Pons (tissue), 1 donor: ENCODE measurements around the gene CCNF.
A peak's percentile ranks its signal among the peaks of the same experiment; 100 is the strongest.
"Not testable (repeated sequence)": the region's sequence is repeated elsewhere in the genome, so short reads cannot be mapped to it uniquely, and the experiment has no call there.

Experiments
- DNase-seq: peaks from one replicate; pipeline ENCODE4 v3.0.0-alpha.2; 2016; ENCODE audit warnings: low spot score

Gene CCNF, protein sequence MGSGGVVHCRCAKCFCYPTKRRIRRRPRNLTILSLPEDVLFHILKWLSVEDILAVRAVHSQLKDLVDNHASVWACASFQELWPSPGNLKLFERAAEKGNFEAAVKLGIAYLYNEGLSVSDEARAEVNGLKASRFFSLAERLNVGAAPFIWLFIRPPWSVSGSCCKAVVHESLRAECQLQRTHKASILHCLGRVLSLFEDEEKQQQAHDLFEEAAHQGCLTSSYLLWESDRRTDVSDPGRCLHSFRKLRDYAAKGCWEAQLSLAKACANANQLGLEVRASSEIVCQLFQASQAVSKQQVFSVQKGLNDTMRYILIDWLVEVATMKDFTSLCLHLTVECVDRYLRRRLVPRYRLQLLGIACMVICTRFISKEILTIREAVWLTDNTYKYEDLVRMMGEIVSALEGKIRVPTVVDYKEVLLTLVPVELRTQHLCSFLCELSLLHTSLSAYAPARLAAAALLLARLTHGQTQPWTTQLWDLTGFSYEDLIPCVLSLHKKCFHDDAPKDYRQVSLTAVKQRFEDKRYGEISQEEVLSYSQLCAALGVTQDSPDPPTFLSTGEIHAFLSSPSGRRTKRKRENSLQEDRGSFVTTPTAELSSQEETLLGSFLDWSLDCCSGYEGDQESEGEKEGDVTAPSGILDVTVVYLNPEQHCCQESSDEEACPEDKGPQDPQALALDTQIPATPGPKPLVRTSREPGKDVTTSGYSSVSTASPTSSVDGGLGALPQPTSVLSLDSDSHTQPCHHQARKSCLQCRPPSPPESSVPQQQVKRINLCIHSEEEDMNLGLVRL

DNA sequence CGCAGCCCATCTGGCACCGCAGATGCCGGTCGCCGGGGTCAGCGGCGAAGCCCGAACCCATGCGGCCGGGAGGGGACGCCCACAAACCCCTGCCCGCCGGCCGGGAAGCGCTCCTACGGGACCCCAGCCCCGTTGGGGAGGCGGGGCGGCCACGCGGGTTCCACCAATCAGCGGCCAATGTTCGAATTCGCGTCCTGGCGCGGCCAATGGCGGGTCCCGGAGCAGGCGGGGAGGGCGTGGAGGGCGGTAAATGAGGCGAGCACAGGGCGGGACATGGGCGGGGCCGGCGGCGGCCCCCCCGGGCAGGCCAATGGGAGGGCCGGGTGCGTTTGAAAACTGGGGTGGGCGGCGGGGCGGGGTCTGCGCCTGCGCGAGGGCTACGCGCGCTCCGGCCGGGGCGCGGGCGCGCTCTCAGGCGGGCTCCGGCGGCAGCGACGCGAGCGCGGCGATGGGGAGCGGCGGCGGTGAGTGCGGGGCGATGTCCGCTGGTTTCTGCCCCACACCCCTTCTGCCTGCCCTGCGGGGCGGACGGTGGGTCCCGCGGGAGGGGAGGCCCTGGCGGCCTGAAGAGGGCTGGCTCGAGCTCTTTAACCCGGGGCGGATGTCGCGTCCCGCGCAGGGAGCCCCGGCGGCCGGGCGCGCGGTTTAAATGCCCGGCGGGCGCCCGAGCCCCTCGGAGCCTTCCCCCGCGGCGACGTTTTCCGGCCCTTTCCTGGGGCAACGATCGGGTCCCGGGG lies at the start of gene CCNF:
CCNF (plus strand) TSS at position 414 of the 737 bp plus-strand sequence; CDS start at position 449, 35 bp downstream.
- DNase-seq: peak; percentile 93

DNA sequence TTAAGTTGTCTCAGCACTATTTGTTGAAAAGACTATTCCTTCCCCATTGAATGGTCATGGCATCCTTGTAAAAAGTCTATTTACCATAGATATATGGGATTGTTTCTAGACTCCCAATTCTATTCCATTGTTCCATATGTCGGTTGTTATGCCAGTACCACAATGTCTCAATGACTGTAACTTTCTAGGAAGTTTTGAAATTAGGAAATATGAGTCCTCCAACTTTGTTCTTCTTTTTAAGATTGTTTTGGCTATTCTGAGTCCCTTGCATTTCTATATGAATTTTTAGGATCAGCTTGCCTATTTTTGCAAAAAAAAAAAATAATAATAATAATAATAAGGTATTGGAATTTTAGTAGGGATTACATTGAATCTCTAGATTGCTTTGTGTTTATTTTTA lies 45.7 kb upstream of the CCNF start:
- DNase-seq: no peak

DNA sequence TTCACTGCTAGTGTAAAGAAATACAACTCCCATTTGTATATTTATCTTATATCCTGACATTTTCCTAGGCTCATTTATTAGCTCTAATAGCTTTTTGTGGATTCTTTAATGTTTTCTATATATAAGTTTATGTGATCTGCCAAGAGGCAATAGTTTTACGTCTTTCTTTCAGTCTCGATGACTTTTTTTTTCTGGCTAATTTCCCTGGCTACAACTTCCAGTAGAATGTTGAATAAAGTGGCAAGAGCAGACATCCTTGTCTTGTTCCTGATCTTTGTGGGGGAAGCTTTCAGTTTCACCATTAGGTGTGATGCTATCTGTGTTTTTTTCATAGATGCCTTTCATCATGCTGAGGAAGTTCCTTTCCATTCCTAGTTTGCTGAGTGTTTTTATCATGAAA lies 44.8 kb upstream of the CCNF start:
- DNase-seq: no peak

DNA sequence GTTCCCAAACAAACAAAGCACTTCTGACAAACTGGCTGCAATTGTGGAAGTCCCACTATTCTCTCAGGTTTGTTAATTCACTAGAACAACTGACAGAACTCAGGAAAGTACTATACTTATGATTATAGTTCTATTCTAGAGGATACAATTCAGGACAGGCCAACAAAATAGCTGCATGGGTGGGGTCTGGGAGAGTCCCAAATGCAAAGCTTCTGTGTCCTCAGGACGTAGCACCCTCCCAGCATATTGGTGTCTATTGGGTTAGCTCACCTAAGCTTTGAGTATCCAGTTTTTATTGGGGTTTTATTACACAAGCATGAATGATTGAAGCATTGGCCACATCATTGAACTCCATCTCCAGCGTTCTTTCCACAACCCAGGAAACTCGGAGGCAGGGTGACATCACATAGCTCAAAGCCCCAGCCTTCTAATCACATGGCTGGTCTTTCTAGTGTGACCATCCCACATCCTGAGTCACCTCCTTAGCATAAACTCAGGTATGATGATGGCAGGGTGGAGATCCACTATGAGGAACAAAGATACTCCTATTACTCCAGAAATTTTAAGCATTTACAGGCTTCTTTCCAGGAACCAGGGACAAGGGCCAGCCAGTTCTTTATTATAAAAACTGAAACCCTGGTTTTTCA lies 43.9 kb upstream of the CCNF start:
- no peak for DNase-seq

DNA sequence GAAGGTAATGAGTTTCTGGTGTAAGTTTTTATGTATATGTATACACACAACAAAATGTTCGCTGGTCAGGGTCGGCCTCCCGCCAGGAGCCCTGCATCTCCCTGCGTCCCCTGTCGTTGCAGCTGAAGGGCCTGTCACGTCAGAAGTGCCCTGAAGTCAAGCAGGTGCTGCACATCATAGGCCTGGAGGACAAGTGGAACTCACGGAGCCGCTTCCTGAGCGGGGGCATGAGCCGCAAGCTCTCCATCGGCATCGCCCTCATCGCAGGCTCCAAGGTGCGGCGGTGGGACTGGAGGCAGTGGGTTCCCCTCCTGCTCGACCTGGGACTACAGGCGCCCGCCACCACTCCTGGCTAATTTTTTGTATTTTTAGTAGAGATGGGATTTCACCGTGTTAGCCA lies 43.3 kb upstream of the CCNF start:
- not testable (repeated sequence) for DNase-seq

- no peak for DNase-seq
Measured at GRCh38 chr16:2386990-2387389, 42.3 kb upstream of the CCNF start.

- DNase-seq: no peak
Measured at GRCh38 chr16:2388139-2388874, 40.9 kb upstream of the CCNF start.

DNA sequence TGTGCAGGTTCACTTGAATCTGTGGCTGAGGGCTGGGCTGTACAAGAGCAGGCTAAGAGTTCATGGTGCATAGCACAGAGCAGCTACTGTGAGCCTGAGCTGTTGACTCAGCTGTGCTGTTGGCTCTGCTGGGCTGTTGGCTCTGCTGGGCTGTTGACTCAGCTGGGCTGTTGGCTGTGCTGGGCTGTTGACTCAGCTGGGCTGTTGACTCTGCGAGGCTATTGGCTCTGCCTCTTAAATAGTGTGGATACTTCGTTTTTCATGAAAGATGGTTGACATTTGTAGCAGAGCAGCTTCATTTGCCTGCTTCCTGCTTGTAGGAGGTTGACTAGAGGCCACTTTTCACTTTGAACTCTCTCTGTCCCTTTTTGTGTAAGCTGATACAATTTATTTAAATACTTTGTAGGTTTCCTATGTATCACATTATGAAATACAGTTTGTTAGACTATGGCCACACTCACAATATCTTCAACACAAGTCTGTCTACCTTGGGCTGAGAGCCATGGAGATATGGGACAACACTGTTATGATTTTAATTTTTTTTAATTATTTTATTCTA lies 40.3 kb upstream of the CCNF start:
- no peak for DNase-seq

- no peak for DNase-seq
Measured at GRCh38 chr16:2392025-2392424, 37.2 kb upstream of the CCNF start.

DNA sequence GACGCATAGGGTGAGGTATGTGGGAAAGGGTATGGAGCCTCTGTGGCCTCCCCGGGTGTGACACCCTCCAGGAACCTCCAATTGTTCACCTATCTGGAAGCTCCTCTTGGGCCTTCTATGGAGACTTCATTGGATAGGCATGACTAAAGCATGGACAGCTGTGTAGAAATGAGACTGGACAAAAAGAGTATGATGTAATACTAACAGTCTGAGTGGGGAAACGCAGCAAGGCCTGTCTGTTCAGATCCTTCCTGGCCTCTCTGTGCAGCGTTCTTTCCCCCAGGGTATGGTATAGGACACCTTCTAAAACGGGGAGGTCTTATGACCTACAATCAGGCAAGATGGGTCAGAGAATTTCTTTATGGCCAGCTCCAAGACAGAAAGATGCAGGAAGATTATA lies 30.7 kb upstream of the CCNF start:
- no peak for DNase-seq

DNA sequence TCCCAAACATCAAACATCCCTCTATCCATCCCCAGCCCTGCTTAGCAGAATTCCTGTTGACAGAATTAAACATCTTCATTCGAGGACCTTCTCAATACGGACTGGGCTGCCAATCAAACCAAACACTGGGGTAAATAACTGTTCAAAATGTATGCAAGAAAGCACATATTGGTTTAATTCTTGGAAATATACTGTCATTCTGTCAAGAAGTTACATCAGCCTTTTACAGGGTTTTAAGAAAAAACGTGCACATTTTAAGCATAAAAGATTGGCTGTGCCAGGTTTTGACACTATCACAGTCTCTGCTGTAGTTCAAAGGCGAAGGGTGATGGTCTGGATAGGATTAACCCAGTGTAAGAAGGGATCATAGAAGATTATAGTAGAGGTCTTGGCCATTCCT lies 25.1 kb upstream of the CCNF start:
- no peak for DNase-seq

GRCh38 chr16:2415085-2415484 lies 14.2 kb upstream of the CCNF start:
- no peak for DNase-seq

- DNase-seq: no peak
Measured at GRCh38 chr16:2420035-2420434, 9.2 kb upstream of the CCNF start.

GRCh38 chr16:2422123-2422867 lies 7.0 kb upstream of the CCNF start:
- DNase-seq: no peak

DNA sequence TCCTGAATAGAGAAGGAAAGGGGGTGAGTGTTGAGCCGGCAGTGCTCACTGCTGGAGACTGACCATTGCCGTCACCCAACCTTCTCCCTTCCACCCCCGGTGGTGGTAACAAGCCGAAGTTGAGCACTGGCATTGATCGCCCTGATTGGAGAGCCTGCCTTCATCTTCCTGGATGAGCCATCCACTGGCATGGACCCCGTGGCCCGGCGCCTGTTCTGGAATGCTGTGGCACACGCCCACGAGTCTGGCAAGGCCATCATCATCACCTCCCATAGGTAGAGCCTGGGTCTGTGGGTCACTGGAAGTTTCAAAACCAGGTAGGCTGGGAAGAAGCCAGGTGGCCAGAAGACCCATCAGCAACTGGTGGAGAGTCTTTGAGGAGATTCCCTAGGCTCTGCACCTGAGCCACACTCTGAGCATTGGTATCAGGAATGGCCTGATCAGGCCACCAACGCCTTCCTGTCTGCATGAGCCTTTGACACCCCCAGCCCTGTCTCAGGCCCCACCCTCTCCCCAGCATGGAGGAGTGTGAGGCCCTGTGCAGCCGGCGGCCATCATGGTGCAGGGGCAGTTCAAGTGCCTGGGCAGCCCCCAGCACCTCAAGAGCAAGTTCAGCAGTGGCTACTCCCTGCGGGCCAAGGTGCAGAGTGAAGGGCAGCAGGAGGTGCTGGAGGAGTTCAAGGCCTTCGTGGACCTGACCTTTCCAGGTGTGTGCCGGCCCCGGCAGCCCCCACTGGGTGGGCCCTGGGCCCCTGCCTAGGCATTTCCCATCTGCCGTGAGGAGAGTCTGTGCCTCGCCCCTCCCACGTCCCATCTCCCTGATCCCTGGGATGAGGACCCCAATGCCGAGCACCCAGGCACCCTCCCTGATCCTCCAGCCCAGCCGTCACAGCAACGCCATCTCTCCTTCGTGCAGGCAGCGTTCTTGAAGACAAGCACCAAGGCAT lies 4.9 kb upstream of the CCNF start:
- DNase-seq: no peak

GRCh38 chr16:2425008-2425518 lies 4.2 kb upstream of the CCNF start:
- no peak for DNase-seq

DNA sequence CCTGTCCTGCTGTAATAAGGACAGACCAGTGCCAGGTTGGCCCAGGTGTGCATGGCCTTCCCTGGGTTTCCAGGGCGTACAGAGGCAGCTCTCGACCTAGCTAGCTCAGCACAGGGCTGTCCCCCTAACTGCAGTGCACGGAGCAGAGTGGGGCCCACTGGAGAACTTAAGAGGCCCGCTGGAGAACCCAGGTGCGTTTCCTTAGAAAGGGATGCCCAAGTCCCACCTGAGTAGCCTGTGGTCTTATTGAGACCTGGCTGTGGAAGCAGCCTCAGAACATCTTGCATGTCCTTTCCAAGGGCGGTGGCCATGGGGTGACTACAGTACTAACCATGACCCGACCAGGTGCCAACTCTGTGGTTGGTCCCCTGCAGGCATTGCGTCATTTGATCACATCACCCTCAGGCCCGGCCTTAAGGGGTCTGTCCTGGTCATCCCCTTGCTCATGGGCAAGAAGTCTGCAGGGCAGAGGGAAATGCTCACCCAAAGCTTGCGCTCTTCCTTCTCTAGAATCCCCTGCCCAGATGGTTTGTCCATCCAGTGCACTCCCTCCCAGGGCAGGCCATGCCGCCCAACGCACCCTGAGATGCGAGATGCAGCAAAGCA lies 3.3 kb upstream of the CCNF start:
- no peak for DNase-seq

- no peak for DNase-seq
Measured at GRCh38 chr16:2426941-2427361, 2.3 kb upstream of the CCNF start.

DNA sequence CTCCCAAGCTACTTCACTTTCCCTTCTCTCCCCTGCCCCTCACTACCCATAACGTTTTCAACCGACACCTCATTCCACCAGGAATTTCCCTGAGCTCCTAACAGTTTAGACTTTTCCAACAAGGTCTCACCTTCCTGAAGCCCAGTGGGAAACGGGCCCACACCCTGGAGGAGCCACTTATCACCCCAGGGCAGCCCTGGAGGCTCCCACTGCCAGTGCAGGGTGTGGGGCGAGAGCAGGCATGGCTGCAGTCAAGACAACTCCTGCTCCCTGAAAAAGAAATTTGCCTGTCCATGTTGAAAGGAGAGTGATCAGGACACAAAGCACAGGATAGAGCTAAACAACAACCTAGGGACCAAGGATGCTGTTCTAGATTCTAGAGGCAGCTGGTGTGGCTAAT lies 1.7 kb upstream of the CCNF start:
- no peak for DNase-seq
